MCF 10A (cell line): ENCODE results near the gene EXOSC7. TPM values are rescaled to one million over a fixed set of nuclear protein-coding genes. Genes with fewer than 3 reads are reported as not detected.
A peak's percentile ranks its signal among the peaks of the same experiment; 100 is the strongest.

ENCODE experiments used
- BruUV-seq: library from RNA; stranded (reverse); fragments of 400-500 nt; replicated peaks from 2 replicates; lab custom pipeline; 2021; lab: Mats Ljungman, UMichigan
- CTCF ChIA-PET: fragments of 300-600 bp; sonication (Branson Sonifier 250); formaldehyde crosslinking; extraction: SDS; loops from one replicate; lab custom pipeline; 2021; ENCODE audit warnings: antibody characterized with exemption, inconsistent platforms; lab: Yijun Ruan, JAX
- POLR2A ChIA-PET: fragments of 300-600, 350-650 bp; sonication (Branson Sonifier 250); formaldehyde crosslinking; extraction: SDS; loops from one replicate; lab custom pipeline; 2020; ENCODE audit warnings: antibody characterized with exemption, inconsistent platforms; lab: Yijun Ruan, JAX
- DNase-seq: peaks from one replicate; pipeline ENCODE4 v3.0.0-alpha.2; 2018; ENCODE audit not compliant: unreplicated experiment
- H3K27ac Mint-ChIP-seq: one replicate; pipeline ENCODE4 v1.8.0; 2022; ENCODE audit warnings: mild to moderate bottlenecking, low read depth, mixed read lengths; ENCODE audit not compliant: unreplicated experiment
- H3K27me3 Mint-ChIP-seq: one replicate; pipeline ENCODE4 v1.8.0; 2022; ENCODE audit warnings: mixed read lengths; ENCODE audit not compliant: insufficient read depth, unreplicated experiment
- H3K36me3 Mint-ChIP-seq: one replicate; pipeline ENCODE4 v1.8.0; 2022; ENCODE audit warnings: mild to moderate bottlenecking, moderate library complexity, mixed read lengths; ENCODE audit not compliant: insufficient read depth, unreplicated experiment
- H3K4me1 Mint-ChIP-seq: one replicate; pipeline ENCODE4 v1.8.0; 2022; ENCODE audit warnings: mixed read lengths; ENCODE audit not compliant: insufficient read depth, unreplicated experiment
- H3K4me3 Mint-ChIP-seq: one replicate; pipeline ENCODE4 v1.8.0; 2022; ENCODE audit warnings: mild to moderate bottlenecking, moderate library complexity, mixed read lengths; ENCODE audit not compliant: unreplicated experiment
- H3K9me3 Mint-ChIP-seq: one replicate; pipeline ENCODE4 v1.8.0; 2022; ENCODE audit warnings: mixed read lengths; ENCODE audit not compliant: unreplicated experiment
- intact Hi-C: fragments of 100-400 bp; cut with micrococcal nuclease; formaldehyde crosslinking; loops from 2 replicates; pipeline ENCODE4 v1.14.1; 2022
- total RNA-seq: library from RNA; stranded (reverse); gene quantifications from 2 replicates; pipeline ENCODE4 v1.2.3, GENCODE V29; 2022
- TF ChIP-seq, protein P1 (sequence below): fragments of 200-600 bp; IDR thresholded peaks from one replicate; pipeline ENCODE4 v1.8.0; 2022; ENCODE audit warnings: antibody characterized with exemption, mild to moderate bottlenecking; ENCODE audit not compliant: unreplicated experiment

Gene EXOSC7
- total RNA-seq, 1 experiment from 2014 or later: 73.3 TPM

DNA sequence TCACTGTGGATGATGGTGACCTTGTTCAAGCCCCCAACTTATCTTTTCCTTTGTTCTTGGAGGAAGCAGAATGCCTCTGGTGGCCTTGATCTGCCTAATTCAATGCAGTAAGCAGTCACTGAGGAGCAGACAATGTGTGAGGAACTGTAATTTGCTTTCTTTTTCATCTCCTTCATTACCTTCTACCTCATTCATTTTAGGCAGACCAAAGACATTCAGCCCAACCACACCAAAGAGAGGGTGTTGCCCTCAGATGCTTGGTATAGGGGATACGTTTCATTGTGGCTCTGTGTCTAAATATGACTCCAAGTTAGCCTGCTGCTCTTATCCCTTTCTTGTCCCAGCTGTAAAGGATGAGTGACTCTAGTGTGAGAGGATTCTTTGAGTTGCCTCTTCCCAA, 15.3 kb downstream of the EXOSC7 start:
- DNase-seq: no peak
- Mint-ChIP-seq H3K27ac (no peak overlapping the region), H3K4me1 (peaks cover 47% of the 10 kb centered on the region), H3K27me3 (no peaks in the 10 kb centered on the region), H3K4me3 (no peak overlapping the region), H3K36me3 (peaks cover 54% of the 10 kb centered on the region), H3K9me3 (no peaks in the 10 kb centered on the region)
- intact Hi-C loops: loop anchor here (5.0 kb wide), 1 partner anchor 229 kb away; the partner anchor contains the start of genes KIAA1143 and KIF15
- no TSS peak for BruUV-seq
- ChIA-PET POLR2A (interaction anchor here (2.0 to 4.9 kb wide), 2 partner anchors 15 to 16 kb away, joined by 7 to 60 read pairs; partner anchors contain the start of genes EXOSC7 and ZDHHC3), CTCF (interaction anchor here (0.8 to 3.6 kb wide), 3 partner anchors 9 to 13 kb away, joined by 3 to 15 read pairs (median 3); no protein-coding TSS in a partner anchor)
- TF ChIP-seq, protein P1, sequence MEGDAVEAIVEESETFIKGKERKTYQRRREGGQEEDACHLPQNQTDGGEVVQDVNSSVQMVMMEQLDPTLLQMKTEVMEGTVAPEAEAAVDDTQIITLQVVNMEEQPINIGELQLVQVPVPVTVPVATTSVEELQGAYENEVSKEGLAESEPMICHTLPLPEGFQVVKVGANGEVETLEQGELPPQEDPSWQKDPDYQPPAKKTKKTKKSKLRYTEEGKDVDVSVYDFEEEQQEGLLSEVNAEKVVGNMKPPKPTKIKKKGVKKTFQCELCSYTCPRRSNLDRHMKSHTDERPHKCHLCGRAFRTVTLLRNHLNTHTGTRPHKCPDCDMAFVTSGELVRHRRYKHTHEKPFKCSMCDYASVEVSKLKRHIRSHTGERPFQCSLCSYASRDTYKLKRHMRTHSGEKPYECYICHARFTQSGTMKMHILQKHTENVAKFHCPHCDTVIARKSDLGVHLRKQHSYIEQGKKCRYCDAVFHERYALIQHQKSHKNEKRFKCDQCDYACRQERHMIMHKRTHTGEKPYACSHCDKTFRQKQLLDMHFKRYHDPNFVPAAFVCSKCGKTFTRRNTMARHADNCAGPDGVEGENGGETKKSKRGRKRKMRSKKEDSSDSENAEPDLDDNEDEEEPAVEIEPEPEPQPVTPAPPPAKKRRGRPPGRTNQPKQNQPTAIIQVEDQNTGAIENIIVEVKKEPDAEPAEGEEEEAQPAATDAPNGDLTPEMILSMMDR: no peak

DNA sequence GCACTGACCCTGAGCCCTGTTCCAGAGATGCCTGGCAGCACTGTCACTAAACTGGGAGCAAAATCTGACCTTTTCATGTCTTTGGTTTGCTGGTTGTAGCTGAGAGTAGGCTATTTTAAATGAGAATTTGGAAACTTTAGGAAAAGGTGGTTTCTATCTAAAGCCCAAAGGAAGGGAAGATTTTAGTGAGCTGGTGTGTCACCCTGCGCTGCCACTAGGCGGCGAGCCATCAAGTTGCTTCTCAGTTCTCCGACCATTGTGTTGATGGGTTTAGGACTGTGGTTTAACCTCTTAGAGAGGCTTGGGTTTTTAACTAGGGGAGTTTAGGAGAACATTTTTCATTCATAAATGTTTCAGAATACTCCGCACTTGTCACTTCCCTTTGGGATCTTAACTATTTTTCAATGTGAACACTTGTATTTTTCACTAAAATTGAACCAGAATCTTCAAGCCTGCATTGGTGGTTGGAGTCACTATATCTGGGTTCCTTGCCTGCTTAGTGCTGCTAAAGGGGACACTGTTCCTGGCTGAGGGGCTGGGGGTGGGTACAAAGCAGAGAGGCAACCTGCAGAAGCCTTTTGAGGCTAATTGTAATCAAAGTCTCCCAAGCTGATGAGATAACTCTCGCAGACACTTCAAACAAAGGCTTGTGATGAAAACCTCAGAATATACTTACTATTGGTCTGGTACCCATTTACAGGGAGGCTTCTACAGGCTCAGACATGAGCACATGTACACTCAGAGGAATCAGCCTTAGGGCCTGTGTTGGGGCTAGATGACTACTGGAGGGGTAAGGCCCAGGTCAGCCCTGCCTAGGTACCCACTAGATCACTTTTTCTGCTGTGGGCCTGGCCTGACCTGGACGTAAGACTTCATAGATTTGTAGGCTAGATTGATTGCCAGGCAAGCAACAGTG, 16.8 kb downstream of the EXOSC7 start:
- intact Hi-C loops: loop anchor here (5.0 kb wide), 1 partner anchor 231 kb away; the partner anchor contains the start of genes KIAA1143 and KIF15
- TF ChIP-seq, protein P1: peak; percentile 35
- Mint-ChIP-seq H3K36me3 (peaks cover 57% of the 10 kb centered on the region), H3K4me1 (peaks cover 44% of the 10 kb centered on the region), H3K4me3 (no peak overlapping the region), H3K9me3 (no peaks in the 10 kb centered on the region), H3K27ac (peak overlapping the region; percentile 76), H3K27me3 (no peaks in the 10 kb centered on the region)
- POLR2A ChIA-PET: interaction anchor here (0.6 to 4.9 kb wide), 10 partner anchors 9 to 232 kb away, joined by 3 to 60 read pairs (median 4); partner anchors contain the start of genes EXOSC7, KIAA1143 and ZDHHC3
- DNase-seq: peak; percentile 37
- CTCF ChIA-PET: interaction anchor here (0.7 to 3.6 kb wide), 6 partner anchors 9 to 1224 kb away, joined by 3 to 15 read pairs (median 3); no protein-coding TSS in a partner anchor
- BruUV-seq: no TSS peak

DNA sequence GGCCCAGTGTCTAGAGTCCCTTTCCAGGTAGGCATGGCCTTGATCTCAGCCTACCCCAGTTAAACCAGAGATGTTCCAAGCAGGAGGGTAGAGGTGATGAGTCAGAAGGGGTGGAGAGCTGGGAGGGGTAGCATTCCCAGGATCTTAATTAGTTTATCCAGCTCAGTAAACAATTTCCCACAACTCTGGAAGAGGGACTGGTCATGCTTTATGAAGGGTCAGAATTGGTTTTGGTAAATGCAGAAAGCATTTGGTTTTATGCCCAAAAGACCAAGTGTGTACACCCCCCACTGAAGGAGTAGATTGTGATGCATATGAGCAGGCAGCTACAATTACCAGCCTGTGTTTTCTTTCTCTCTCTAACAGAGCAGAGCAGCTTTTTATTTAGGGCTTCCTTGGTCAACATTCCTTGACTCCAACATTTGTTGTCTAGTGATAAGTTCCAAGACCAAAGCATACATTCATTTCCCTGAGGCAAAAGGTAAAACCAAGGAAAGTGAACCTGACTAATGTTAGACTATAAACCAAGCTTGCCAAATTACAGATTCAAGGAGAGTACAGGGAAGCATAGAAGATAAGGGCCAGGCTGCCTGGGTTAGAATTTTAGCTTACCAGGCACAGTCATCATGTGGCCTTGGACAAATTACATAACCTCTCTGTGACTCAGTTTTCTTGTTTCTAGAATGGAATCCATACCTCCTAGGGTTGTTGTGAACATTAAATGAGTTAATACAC, 17.6 kb downstream of the EXOSC7 start:
- no peaks in the 10 kb centered on the region for H3K9me3 Mint-ChIP-seq
- ChIA-PET POLR2A (interaction anchor here (0.6 to 4.9 kb wide), 12 partner anchors 10 to 329 kb away, joined by 3 to 60 read pairs (median 4); partner anchors contain the start of genes EXOSC7, KIAA1143 and ZDHHC3), CTCF (interaction anchor here (0.6 to 3.6 kb wide), 5 partner anchors 8 to 130 kb away, joined by 3 to 15 read pairs (median 3); no protein-coding TSS in a partner anchor)
- H3K36me3 Mint-ChIP-seq: peaks cover 65% of the 10 kb centered on the region
- intact Hi-C loops: loop anchor here (5.0 kb wide), 1 partner anchor 231 kb away; the partner anchor contains the start of genes KIAA1143 and KIF15
- peaks cover 40% of the 10 kb centered on the region for H3K4me1 Mint-ChIP-seq
- TF ChIP-seq, protein P1: no peak
- DNase-seq: peak; percentile 67
- no peaks in the 10 kb centered on the region for H3K27me3 Mint-ChIP-seq
- H3K4me3 Mint-ChIP-seq: no peak overlapping the region
- BruUV-seq: no TSS peak
- peak overlapping the region; percentile 76 for H3K27ac Mint-ChIP-seq
